SK-N-SH (cell line): ENCODE results near the gene MSN. TPM values are rescaled to one million over a fixed set of nuclear protein-coding genes. Genes with fewer than 3 reads are reported as not detected.

ENCODE experiments used
- CTCF ChIA-PET: fragments of 300-600, 350-600 bp; formaldehyde crosslinking; extraction: SDS; loops from one replicate; lab custom pipeline; 2021; lab: Yijun Ruan, JAX
- POLR2A ChIA-PET: fragments of 350-600 bp; sonication (Branson Sonifier 250); formaldehyde crosslinking; extraction: SDS; loops from one replicate; lab custom pipeline; 2020; ENCODE audit warnings: antibody characterized with exemption, inconsistent platforms; lab: Yijun Ruan, JAX
- DNase-seq: peaks from one replicate; pipeline ENCODE4 v3.0.0; 2012
- H2AFZ ChIP-seq: fragments of 200-600 bp; sonication (generic); 2 replicates; pipeline ENCODE4 v1.8.1; 2016; ENCODE audit warnings: antibody characterized with exemption, mild to moderate bottlenecking, low read depth
- H3F3A ChIP-seq: fragments of 200-600 bp; sonication (generic); replicated peaks from 2 replicates; pipeline ENCODE3; 2016; ENCODE audit warnings: antibody characterized with exemption, mild to moderate bottlenecking; ENCODE audit not compliant: insufficient read depth
- H3K27ac ChIP-seq, 2 experiments: fragments of 200-500 bp in 1 of 2; fragments of 200-600 bp in 1 of 2; sonication (Bioruptor generic) in 1 of 2; sonication (generic), shearing (Covaris generic) in 1 of 2; 2 replicates each; pipeline versions ENCODE4 v1.5.1 to v1.6.1; 2014 to 2016; ENCODE audit warnings: low read depth in 2 of 2, inconsistent platforms in 1 of 2, low read length in 1 of 2, mild to moderate bottlenecking in 1 of 2, mixed read lengths in 1 of 2
- H3K27me3 ChIP-seq: fragments of 200-600 bp; sonication (generic), shearing (Covaris generic); 2 replicates; pipeline ENCODE4 v1.6.1; 2016; ENCODE audit warnings: mixed run types; ENCODE audit not compliant: insufficient read depth
- H3K36me3 ChIP-seq, 2 experiments: fragments of 200-500 bp in 1 of 2; fragments of 200-600 bp in 1 of 2; sonication (Bioruptor generic) in 1 of 2; sonication (generic) in 1 of 2; replicated peaks in 1 of 2; 2 replicates each; pipeline versions ENCODE3 to v1.5.1; 2014 to 2016; ENCODE audit warnings: low read length in 1 of 2, mild to moderate bottlenecking in 1 of 2; ENCODE audit not compliant: insufficient read depth in 2 of 2, control insufficient read depth in 1 of 2
- H3K4me1 ChIP-seq, 2 experiments: fragments of 200-500 bp in 1 of 2; fragments of 200-600 bp in 1 of 2; sonication (Bioruptor generic) in 1 of 2; sonication (generic), shearing (Covaris generic) in 1 of 2; 2 replicates each; pipeline versions ENCODE4 v1.5.1 to v1.6.1; 2014 to 2016; ENCODE audit warnings: low read depth in 1 of 2, low read length in 1 of 2, mixed run types in 1 of 2; ENCODE audit not compliant: insufficient read depth in 2 of 2, control insufficient read depth in 1 of 2
- H3K4me2 ChIP-seq: fragments of 200-600 bp; sonication (generic), shearing (Covaris generic); 2 replicates; pipeline ENCODE4 v1.6.1; 2017; ENCODE audit warnings: mixed run types
- H3K4me3 ChIP-seq, 2 experiments: fragments of 200-500 bp in 1 of 2; fragments of 200-600 bp in 1 of 2; sonication (Bioruptor generic) in 1 of 2; sonication (generic), shearing (Covaris generic) in 1 of 2; 2 replicates each; pipeline versions ENCODE4 v1.5.1 to v1.8.1; 2014 to 2016; ENCODE audit warnings: low read depth in 2 of 2, inconsistent platforms in 1 of 2, low read length in 1 of 2, mild to moderate bottlenecking in 1 of 2, mixed read lengths in 1 of 2, moderate library complexity in 1 of 2
- H3K79me2 ChIP-seq: fragments of 200-600 bp; sonication (generic); 2 replicates; pipeline ENCODE4 v1.8.1; 2017; ENCODE audit warnings: mild to moderate bottlenecking; ENCODE audit not compliant: insufficient read depth
- H3K9ac ChIP-seq: fragments of 200-600 bp; sonication (generic); 2 replicates; pipeline ENCODE4 v1.6.1; 2017; ENCODE audit warnings: mixed run types
- H3K9me2 ChIP-seq: fragments of 200-600 bp; sonication (generic); 2 replicates; pipeline ENCODE4 v1.6.1; 2017; ENCODE audit warnings: mixed run types
- H3K9me3 ChIP-seq: fragments of 200-600 bp; sonication (generic); 2 replicates; pipeline ENCODE4 v1.6.1; 2017; ENCODE audit warnings: mixed run types, mild to moderate bottlenecking, moderate library complexity
- H4K20me1 ChIP-seq: fragments of 200-600 bp; sonication (generic); 2 replicates; pipeline ENCODE4 v1.6.1; 2017; ENCODE audit warnings: mild to moderate bottlenecking, mixed run types; ENCODE audit not compliant: insufficient read depth
- CHD2 ChIP-seq: fragments of 150-350 bp; IDR thresholded peaks from 2 replicates; pipeline ENCODE4 v1.6.1; 2018; ENCODE audit warnings: low read length; ENCODE audit not compliant: partially characterized antibody
- ELF1 ChIP-seq: IDR thresholded peaks from 2 replicates; pipeline ENCODE4 v1.4.0; 2012
- EP300 ChIP-seq, 2 experiments: IDR thresholded peaks; 2 replicates each; pipeline versions ENCODE4 v1.4.0 to v1.6.1; 2012; ENCODE audit warnings: borderline replicate concordance in 1 of 2, low read depth in 1 of 2, low read length in 1 of 2
- FOXM1 ChIP-seq: IDR thresholded peaks from 2 replicates; pipeline ENCODE4 v1.4.0; 2012; ENCODE audit warnings: low read depth, mild to moderate bottlenecking
- GATA2 ChIP-seq: sonication (generic); formaldehyde crosslinking; IDR thresholded peaks from 2 replicates; pipeline ENCODE4 v1.5.0; 2020; ENCODE audit warnings: mild to moderate bottlenecking, missing genetic modification reagents
- JUND ChIP-seq: IDR thresholded peaks from 2 replicates; pipeline ENCODE4 v1.4.0; 2012
- MAX ChIP-seq: IDR thresholded peaks from 2 replicates; pipeline ENCODE4 v1.4.0; 2012; ENCODE audit warnings: low read depth
- MEF2A ChIP-seq: IDR thresholded peaks from 2 replicates; pipeline ENCODE4 v1.4.0; 2012; ENCODE audit warnings: low read depth, borderline replicate concordance
- MXI1 ChIP-seq: IDR thresholded peaks from 2 replicates; pipeline ENCODE4 v1.6.1; 2012; ENCODE audit warnings: mild to moderate bottlenecking, low read depth, low read length, improper control_type of control experiment
- NRF1 ChIP-seq: IDR thresholded peaks from 2 replicates; pipeline ENCODE4 v1.6.1; 2012; ENCODE audit warnings: low read depth, mild to moderate bottlenecking, low read length
- PBX3 ChIP-seq: IDR thresholded peaks from 2 replicates; pipeline ENCODE4; 2012
- POLR2AphosphoS5 ChIP-seq: IDR thresholded peaks from 2 replicates; pipeline ENCODE4 v1.6.1; 2012; ENCODE audit warnings: low read depth, low read length
- RCOR1 ChIP-seq: fragments of 150-350 bp; IDR thresholded peaks from 2 replicates; pipeline ENCODE4 v1.6.1; 2017; ENCODE audit warnings: antibody characterized with exemption, low read length
- RFX5 ChIP-seq: IDR thresholded peaks from 2 replicates; pipeline ENCODE4 v1.6.1; 2012; ENCODE audit warnings: mild to moderate bottlenecking, improper control_type of control experiment, low read length
- SMC3 ChIP-seq: IDR thresholded peaks from 2 replicates; pipeline ENCODE4 v1.6.1; 2012; ENCODE audit warnings: low read depth, low read length, improper control_type of control experiment
- TCF12 ChIP-seq: IDR thresholded peaks from 2 replicates; pipeline ENCODE4 v1.4.0; 2012
- TEAD4 ChIP-seq: IDR thresholded peaks from 2 replicates; pipeline ENCODE4 v1.4.0; 2012; ENCODE audit warnings: mild to moderate bottlenecking, borderline replicate concordance; ENCODE audit not compliant: insufficient read depth
- USF2 ChIP-seq: fragments of 150-350 bp; IDR thresholded peaks from 2 replicates; pipeline ENCODE4 v1.6.1; 2017; ENCODE audit warnings: antibody characterized with exemption, low read length, low read depth, borderline replicate concordance
- ZBTB33 ChIP-seq: IDR thresholded peaks from 2 replicates; pipeline ENCODE4 v1.4.0; 2012; ENCODE audit warnings: low read depth, borderline replicate concordance
- WGBS: methylation state at CpG from one replicate; pipeline ENCODE4 v1.1.6; 2017; ENCODE audit warnings: low lambda C conversion rate; 5-methylcytosine and 5-hydroxymethylcytosine counted together
- polyA plus RNA-seq, 3 experiments: library from polyadenylated mRNA; depleted of rRNA; stranded (reverse); fragments of >200 nt; gene quantifications; 2 replicates each; pipeline ENCODE4 v1.2.3, GENCODE V29; 2012

Gene MSN
- polyA plus RNA-seq, 1 of the 3 experiments (the other 2 are of a cell fraction): 189 TPM

GRCh38 chrX:65673857-65674203, 6.4 kb downstream of the MSN start:
- peak overlapping the region in 1 of 2 experiments; percentile 63; a peak in 1 of 4 replicates for H3K27ac ChIP-seq

More at GRCh38 chrX:65673857-65674203, 6.4 kb downstream of the MSN start:
- Histone ChIP-seq H3K79me2 (peaks cover 96% of the 10 kb centered on the region), H4K20me1 (peaks cover 46% of the 10 kb centered on the region), H3K4me2 (peak overlapping the region; percentile 18; the same call in 1 of the 2 replicates), H3K4me3 (no peak overlapping the region), H3K9me2 (no peaks in the 10 kb centered on the region), H3K4me1 (peaks cover 0 to 16% of the 10 kb centered on the region in 2 experiments; a peak in 2 of 4 replicates), H2AFZ (no peak overlapping the region), H3K9ac (no peak overlapping the region), H3K9me3 (no peaks in the 10 kb centered on the region), H3K36me3 (no peaks in the 10 kb centered on the region), H3F3A (peaks cover 31% of the 10 kb centered on the region), H3K27me3 (no peaks in the 10 kb centered on the region)
- DNase-seq: no peak
- TF ChIP-seq PBX3 (no peak), JUND (no peak), POLR2AphosphoS5 (no peak), TEAD4 (no peak), RCOR1 (no peak), FOXM1 (no peak), SMC3 (no peak), ZBTB33 (no peak), RFX5 (no peak), CHD2 (no peak), EP300 (IDR thresholded peaks at IDR 0.05; ENCODE audit: borderline replicate concordance in 1 of 2, low read depth in 1 of 2, low read length in 1 of 2) (no peak), MEF2A (no peak), ELF1 (no peak), TCF12 (no peak), USF2 (no peak), MAX (no peak), GATA2 (CRISPR knock-in tag) (no peak), MXI1 (no peak), NRF1 (no peak)
- POLR2A ChIA-PET: no interaction called here
- CTCF ChIA-PET: no interaction called here
- WGBS: 56% methylated on average over 1 of the region's 2 CpGs
